Activated T-helper 1 cell treated with Interleukin-2 at 50 U/mL for 16 hours (primary cell): ENCODE results near the gene SH3PXD2A.

ENCODE experiments used
- DNase-seq: peaks from one replicate; pipeline ENCODE4 v3.0.0-alpha.2; 2020; ENCODE audit warnings: low read depth

SH3PXD2A gene

GRCh38 chr10:103603382-103603781 is 252.0 kb downstream of the SH3PXD2A start:
- DNase-seq: no peak

- no peak for DNase-seq
Observed at GRCh38 chr10:103602852-103603155, 252.6 kb downstream of the SH3PXD2A start.

- DNase-seq: no peak
Observed at GRCh38 chr10:103602028-103602851, 253.1 kb downstream of the SH3PXD2A start.

GRCh38 chr10:103600956-103601569 is 254.3 kb downstream of the SH3PXD2A start:
- no peak for DNase-seq

- no peak for DNase-seq
Observed at GRCh38 chr10:103600325-103600724, 255.1 kb downstream of the SH3PXD2A start.

- DNase-seq: no peak
Observed at GRCh38 chr10:103599907-103600306, 255.5 kb downstream of the SH3PXD2A start.

GRCh38 chr10:103599211-103599610 is 256.2 kb downstream of the SH3PXD2A start:
- no peak for DNase-seq

GRCh38 chr10:103598654-103599115 is 256.7 kb downstream of the SH3PXD2A start:
- DNase-seq: no peak

GRCh38 chr10:103597003-103597402 is 258.4 kb downstream of the SH3PXD2A start:
- no peak for DNase-seq

- DNase-seq: no peak
Observed at GRCh38 chr10:103595933-103596726, 259.2 kb downstream of the SH3PXD2A start.

GRCh38 chr10:103593022-103593570 is 262.3 kb downstream of the SH3PXD2A start:
- no peak for DNase-seq

GRCh38 chr10:103592186-103593021 is 263.0 kb downstream of the SH3PXD2A start:
- DNase-seq: no peak

- DNase-seq: no peak
Observed at GRCh38 chr10:103590744-103591291, 264.6 kb downstream of the SH3PXD2A start.

- DNase-seq: no peak
Observed at GRCh38 chr10:103590060-103590459, 265.3 kb downstream of the SH3PXD2A start.

GRCh38 chr10:103589074-103589630 is 266.2 kb downstream of the SH3PXD2A start:
- DNase-seq: no peak

- DNase-seq: no peak
Observed at GRCh38 chr10:103587073-103587472, 268.3 kb downstream of the SH3PXD2A start.

- DNase-seq: no peak
Observed at GRCh38 chr10:103585011-103585405, 270.4 kb downstream of the SH3PXD2A start.

- peak; percentile 73 for DNase-seq
Observed at GRCh38 chr10:103584216-103585010, 271.0 kb downstream of the SH3PXD2A start.

- DNase-seq: no peak
Observed at GRCh38 chr10:103583871-103584215, 271.5 kb downstream of the SH3PXD2A start.
